IPS-20b (cell line): ENCODE results near the gene AGR2.

Source experiments
- H3K27ac ChIP-seq: one replicate; pipeline ENCODE4 v1.5.1; 2013; ENCODE audit warnings: low read length
- H3K27me3 ChIP-seq: 2 replicates; pipeline ENCODE4 v1.6.1; 2013; ENCODE audit warnings: mild to moderate bottlenecking, low read length, inconsistent platforms; ENCODE audit not compliant: insufficient read depth
- H3K36me3 ChIP-seq: 2 replicates; pipeline ENCODE4 v1.6.1; 2013; ENCODE audit warnings: low read depth, mild to moderate bottlenecking, inconsistent platforms, low read length, moderate library complexity; ENCODE audit not compliant: insufficient read depth
- H3K4me1 ChIP-seq: 2 replicates; pipeline ENCODE4 v1.6.1; 2013; ENCODE audit warnings: mild to moderate bottlenecking, control low read depth, inconsistent platforms, low read length, moderate library complexity; ENCODE audit not compliant: insufficient read depth
- H3K4me3 ChIP-seq: 2 replicates; pipeline ENCODE4 v1.5.1; 2013; ENCODE audit warnings: mild to moderate bottlenecking, low read length, inconsistent platforms
- H3K9ac ChIP-seq: 2 replicates; pipeline ENCODE4 v1.6.1; 2013; ENCODE audit warnings: low read depth, mild to moderate bottlenecking, inconsistent platforms, low read length, moderate library complexity
- H3K9me3 ChIP-seq: 2 replicates; pipeline ENCODE4 v1.6.1; 2013; ENCODE audit warnings: mild to moderate bottlenecking, low read depth, low read length, inconsistent platforms; ENCODE audit not compliant: insufficient read depth

AGR2 gene

DNA sequence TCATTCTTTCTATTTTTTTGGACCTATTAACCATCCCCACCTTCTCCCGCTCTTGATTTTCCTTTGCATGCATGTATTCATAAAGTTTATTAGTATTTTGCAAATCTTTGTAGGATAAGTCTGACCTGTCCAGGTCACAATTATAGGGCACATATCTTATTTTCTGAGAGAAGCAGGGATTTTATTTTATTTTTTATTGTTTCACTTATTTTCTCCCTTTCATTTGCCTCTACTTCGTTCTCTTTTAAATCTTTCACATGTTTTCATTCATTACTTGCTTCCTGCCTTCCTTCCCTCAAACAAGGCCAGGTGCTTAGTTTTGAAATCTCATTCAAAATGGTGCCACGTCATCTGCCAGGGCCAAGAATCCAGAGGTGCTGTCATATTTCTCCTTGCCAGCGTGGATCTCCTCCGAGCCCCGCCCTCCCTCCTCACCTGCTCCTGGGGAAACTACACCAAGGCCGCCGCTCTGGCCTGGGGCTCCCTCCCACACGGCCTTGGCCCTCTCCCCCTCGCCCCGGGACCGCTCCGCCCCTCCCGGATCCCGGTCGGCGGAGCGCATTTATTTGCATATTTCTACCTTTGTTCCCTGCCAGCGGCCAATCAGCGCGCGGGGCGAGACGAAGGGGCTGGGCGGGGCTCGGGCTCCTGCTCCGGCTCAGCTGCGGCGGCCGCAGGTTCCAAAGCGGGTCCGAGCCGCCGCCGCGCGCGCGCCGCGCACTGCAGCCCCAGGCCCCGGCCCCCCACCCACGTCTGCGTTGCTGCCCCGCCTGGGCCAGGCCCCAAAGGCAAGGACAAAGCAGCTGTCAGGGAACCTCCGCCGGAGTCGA is 51.5 kb downstream of the AGR2 start, which contains the start of gene TSPAN13:
TSS of gene TSPAN13 (plus strand) at position 654 of the 830 bp plus-strand sequence. CDS start 213 bp downstream, outside the sequence.
- Histone ChIP-seq H3K4me3 (peak within 1 kb of the TSS; percentile 93), H3K27ac (no peak within 1 kb of the TSS)

DNA sequence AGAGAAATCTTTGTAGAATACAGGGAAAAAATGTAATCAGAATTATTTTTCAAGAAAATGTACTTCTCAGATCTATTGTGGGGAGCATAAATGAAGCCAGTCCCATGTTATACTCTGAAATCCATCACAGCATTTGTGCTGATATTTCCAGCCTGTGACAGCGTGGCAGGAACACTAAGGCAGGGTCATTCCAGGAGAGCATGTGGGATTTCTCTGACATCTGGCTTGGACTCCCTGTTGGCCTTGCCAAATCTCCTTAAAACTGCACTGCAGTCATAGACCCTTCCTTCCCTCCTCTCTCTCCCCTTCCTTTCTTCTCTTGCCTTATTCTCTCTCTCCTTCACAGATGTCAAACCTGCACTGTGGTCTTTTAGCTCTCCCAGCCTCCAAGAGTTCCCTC is 57.7 kb downstream of the AGR2 start:
- Histone ChIP-seq H3K27me3 (no peaks in the 10 kb centered on the region), H3K36me3 (no peaks in the 10 kb centered on the region), H3K4me3 (no peak overlapping the region), H3K27ac (no peak overlapping the region), H3K4me1 (peaks cover 18% of the 10 kb centered on the region; the same call in 1 of the 2 replicates), H3K9me3 (no peaks in the 10 kb centered on the region), H3K9ac (no peak overlapping the region)

More for the DNA sequence above, 51.5 kb downstream of the AGR2 start, which contains the start of gene TSPAN13:
- H3K9ac ChIP-seq, result peak within 1 kb of the TSS; percentile 83
- H3K36me3 ChIP-seq, result no peaks in the 10 kb centered on the region
- peaks cover 9% of the 10 kb centered on the region; the same call in 1 of the 2 replicates for H3K4me1 ChIP-seq
- peaks cover 15% of the 10 kb centered on the region for H3K27me3 ChIP-seq
- H3K9me3 ChIP-seq, result no peaks in the 10 kb centered on the region

DNA sequence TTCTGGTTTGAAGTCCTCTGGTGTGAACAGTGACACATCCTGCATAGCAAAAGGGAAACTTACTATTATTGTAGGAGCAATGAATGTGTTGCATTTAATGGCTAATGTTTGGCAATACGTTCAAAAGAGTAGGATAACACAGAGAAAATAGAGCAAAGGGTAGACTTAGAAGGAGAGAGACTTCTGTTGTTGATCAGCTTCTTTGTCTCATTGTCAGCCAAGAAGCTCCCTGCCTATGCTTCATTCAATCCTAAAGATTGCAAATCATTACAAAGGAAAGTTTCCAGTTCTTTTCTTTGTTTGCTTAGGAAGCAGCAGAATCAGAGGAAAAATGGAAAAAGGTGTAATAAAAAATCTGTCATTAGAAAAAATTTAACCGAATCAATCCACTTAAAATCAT is 59.2 kb downstream of the AGR2 start:
- no peaks in the 10 kb centered on the region for H3K27me3 ChIP-seq
- no peaks in the 10 kb centered on the region for H3K9me3 ChIP-seq
- H3K36me3 ChIP-seq, result no peaks in the 10 kb centered on the region
- H3K9ac ChIP-seq, result no peak overlapping the region
- H3K4me1 ChIP-seq, result peaks cover 18% of the 10 kb centered on the region; the same call in 1 of the 2 replicates
- no peak overlapping the region for H3K27ac ChIP-seq
- H3K4me3 ChIP-seq, result 0 out of 2 replicates have a peak overlapping the region, but pooled peaks have one; percentile 17

DNA sequence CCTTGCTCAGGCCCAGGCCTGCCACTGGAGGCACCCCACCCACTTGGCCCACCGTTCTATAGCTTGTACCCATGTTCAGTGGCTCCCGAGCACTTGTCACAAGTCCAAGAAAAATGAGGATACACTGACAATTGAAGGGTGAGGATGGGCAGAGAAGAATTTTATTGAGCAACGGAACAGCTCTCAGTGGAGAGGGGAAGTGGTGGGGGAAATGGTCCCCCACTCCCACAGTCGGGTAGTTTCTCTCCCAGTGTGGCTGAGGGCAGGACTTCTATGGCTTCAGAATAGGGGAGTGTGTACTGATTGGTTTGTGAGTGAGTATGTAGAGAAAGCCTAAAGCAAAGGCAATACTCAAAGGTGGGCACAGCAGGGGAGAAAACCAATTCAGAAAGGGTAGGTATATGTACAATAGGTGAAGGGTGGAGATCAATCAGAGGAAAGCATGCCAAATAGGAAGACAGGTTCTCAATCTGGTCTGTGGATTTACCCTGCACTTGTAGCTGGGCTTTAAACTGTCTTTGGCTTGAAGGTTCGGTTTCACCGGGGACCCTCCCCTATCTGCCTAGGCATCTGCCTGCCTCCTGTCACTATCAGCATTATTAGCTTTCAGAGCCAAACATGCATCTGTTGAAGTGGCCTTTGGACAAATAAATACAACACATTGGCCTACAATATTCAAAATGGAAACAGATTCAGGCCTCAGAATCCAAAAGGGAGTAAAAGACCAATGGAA is 60.1 kb downstream of the AGR2 start:
- H3K27me3 ChIP-seq, result no peaks in the 10 kb centered on the region
- H3K9me3 ChIP-seq, result no peaks in the 10 kb centered on the region
- H3K9ac ChIP-seq, result no peak overlapping the region
- H3K27ac ChIP-seq, result no peak overlapping the region
- no peaks in the 10 kb centered on the region for H3K36me3 ChIP-seq
- peaks cover 18% of the 10 kb centered on the region; the same call in 1 of the 2 replicates for H3K4me1 ChIP-seq
- no peak overlapping the region for H3K4me3 ChIP-seq

DNA sequence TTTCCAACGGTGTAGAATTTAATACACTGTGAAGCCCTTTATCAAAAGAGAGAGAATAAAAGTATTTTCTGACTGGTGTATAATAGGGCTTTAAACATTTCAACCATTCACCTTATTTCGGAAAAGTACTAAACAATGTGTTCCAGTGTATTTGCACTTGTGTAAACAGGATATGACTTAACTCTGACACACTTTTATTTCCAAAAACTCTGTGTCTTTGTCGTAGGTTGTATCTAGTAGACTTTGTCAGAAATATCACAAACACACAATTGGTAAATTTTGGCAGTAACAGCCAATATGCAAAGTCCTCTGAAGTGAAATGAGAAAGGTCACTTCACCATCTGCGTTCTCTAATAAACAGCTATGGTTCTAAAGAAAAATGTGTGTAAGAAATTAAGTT is 61.6 kb downstream of the AGR2 start:
- H3K9me3 ChIP-seq, result no peaks in the 10 kb centered on the region
- no peaks in the 10 kb centered on the region for H3K36me3 ChIP-seq
- no peak overlapping the region for H3K4me3 ChIP-seq
- H3K27ac ChIP-seq, result no peak overlapping the region
- peaks cover 18% of the 10 kb centered on the region; the same call in 1 of the 2 replicates for H3K4me1 ChIP-seq
- H3K27me3 ChIP-seq, result no peaks in the 10 kb centered on the region
- H3K9ac ChIP-seq, result no peak overlapping the region

DNA sequence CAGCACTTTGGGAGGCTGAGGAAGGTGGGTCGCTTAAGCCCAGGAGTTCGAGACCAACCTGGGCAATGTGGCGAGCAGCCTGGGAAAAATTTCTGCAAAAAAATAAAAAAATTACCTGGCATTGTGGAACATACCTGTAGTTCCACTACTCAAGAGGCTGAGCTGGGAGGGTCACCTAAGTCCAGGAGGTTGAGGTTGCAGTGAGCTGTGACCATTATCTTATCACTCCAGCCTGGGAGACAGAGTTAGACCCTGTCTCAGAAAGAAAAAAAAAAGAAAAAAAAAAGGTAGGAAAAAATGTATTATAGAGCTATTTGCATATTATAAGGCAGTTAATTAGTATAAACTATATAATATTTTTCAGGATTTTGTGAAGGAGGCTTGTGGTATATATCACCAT is 62.3 kb downstream of the AGR2 start:
- H3K27ac ChIP-seq, result no peak overlapping the region

More for the DNA sequence above, 62.3 kb downstream of the AGR2 start:
- Histone ChIP-seq H3K36me3 (no peaks in the 10 kb centered on the region), H3K27me3 (no peaks in the 10 kb centered on the region), H3K4me1 (peaks cover 18% of the 10 kb centered on the region; the same call in 1 of the 2 replicates), H3K9ac (no peak overlapping the region), H3K9me3 (no peaks in the 10 kb centered on the region), H3K4me3 (no peak overlapping the region)
